Osteoblast (primary cell): ENCODE results near the gene ARHGEF7. TPM values are rescaled to one million over a fixed set of nuclear protein-coding genes. Genes with fewer than 3 reads are reported as not detected.

Experiments used
- DNase-seq: peaks from one replicate; pipeline ENCODE4 v3.0.0; 2011; ENCODE audit warnings: low spot score, mixed read lengths; ENCODE audit not compliant: insufficient read length; ENCODE audit errors: missing footprints
- H2AFZ ChIP-seq: 2 replicates; pipeline ENCODE4 v1.6.0; 2011; ENCODE audit warnings: mild to moderate bottlenecking, low read length
- H3K27ac ChIP-seq: 2 replicates; pipeline ENCODE4 v1.5.1; 2011; ENCODE audit warnings: mild to moderate bottlenecking, low read depth, low read length, moderate library complexity
- H3K27me3 ChIP-seq: 2 replicates; pipeline ENCODE4 v1.6.0; 2012; ENCODE audit warnings: mild to moderate bottlenecking, control low read depth, inconsistent platforms, low read length, moderate library complexity; ENCODE audit not compliant: insufficient read depth
- H3K36me3 ChIP-seq: 2 replicates; pipeline ENCODE4 v1.5.1; 2011; ENCODE audit warnings: mild to moderate bottlenecking, low read length, control low read depth, moderate library complexity; ENCODE audit not compliant: insufficient read depth
- H3K4me1 ChIP-seq: 2 replicates; pipeline ENCODE4 v1.5.1; 2011; ENCODE audit warnings: mild to moderate bottlenecking, low read length, control low read depth, moderate library complexity; ENCODE audit not compliant: insufficient read depth
- H3K4me2 ChIP-seq: 2 replicates; pipeline ENCODE4 v1.6.0; 2011; ENCODE audit warnings: mild to moderate bottlenecking, low read length; ENCODE audit not compliant: insufficient read depth
- H3K4me3 ChIP-seq: fragments of 200-600 bp; sonication (generic); 3 replicates; pipeline ENCODE4 v1.5.1; 2012; ENCODE audit warnings: mild to moderate bottlenecking, low read length, inconsistent platforms; ENCODE audit not compliant: insufficient read depth
- H3K79me2 ChIP-seq: 2 replicates; pipeline ENCODE4 v1.6.0; 2012; ENCODE audit warnings: mild to moderate bottlenecking, low read length, control low read depth, inconsistent platforms; ENCODE audit not compliant: insufficient read depth
- H3K9me3 ChIP-seq: 2 replicates; pipeline ENCODE4 v1.5.1; 2011; ENCODE audit warnings: low read depth, low read length, control low read depth
- H4K20me1 ChIP-seq: 2 replicates; pipeline ENCODE4 v1.6.0; 2012; ENCODE audit warnings: mild to moderate bottlenecking, low read length, control low read depth; ENCODE audit not compliant: insufficient read depth
- total RNA-seq: library from RNA; depleted of rRNA; stranded (reverse); fragments of >200 nt; gene quantifications from 2 replicates; pipeline ENCODE4 v1.2.3, GENCODE V29; 2012
- TF ChIP-seq, protein P1 (sequence below): IDR thresholded peaks from 2 replicates; pipeline ENCODE4 v1.5.1; 2011; ENCODE audit warnings: mild to moderate bottlenecking, low read depth, low read length, moderate library complexity; ENCODE audit errors: extremely low read depth

Gene ARHGEF7
- total RNA-seq, 1 donor, result 27.5 TPM

DNA sequence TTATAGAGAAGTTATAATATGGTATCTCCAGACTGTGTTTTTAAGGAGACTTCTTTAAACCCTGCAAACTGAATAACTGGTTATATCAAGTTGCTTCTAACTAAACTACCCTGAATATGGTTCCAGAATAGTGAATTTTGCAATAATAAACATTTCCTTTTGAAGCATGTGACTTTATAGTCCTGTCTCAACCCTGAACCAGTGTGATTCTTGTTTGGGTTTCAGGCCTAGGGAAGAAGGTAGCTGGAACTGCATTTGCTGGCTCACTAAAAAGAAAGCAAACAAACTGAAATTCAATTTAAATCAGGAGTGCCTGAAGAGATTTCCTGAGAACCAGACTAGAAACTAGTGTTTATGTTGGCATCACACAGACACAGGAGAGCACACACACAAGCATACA is 4.9 kb downstream of the ARHGEF7 start:
- H3K4me1 ChIP-seq, result peaks cover 4% of the 10 kb centered on the region
- no peaks in the 10 kb centered on the region for H3K79me2 ChIP-seq
- peaks cover 47% of the 10 kb centered on the region for H3K27me3 ChIP-seq
- TF ChIP-seq, protein P1, sequence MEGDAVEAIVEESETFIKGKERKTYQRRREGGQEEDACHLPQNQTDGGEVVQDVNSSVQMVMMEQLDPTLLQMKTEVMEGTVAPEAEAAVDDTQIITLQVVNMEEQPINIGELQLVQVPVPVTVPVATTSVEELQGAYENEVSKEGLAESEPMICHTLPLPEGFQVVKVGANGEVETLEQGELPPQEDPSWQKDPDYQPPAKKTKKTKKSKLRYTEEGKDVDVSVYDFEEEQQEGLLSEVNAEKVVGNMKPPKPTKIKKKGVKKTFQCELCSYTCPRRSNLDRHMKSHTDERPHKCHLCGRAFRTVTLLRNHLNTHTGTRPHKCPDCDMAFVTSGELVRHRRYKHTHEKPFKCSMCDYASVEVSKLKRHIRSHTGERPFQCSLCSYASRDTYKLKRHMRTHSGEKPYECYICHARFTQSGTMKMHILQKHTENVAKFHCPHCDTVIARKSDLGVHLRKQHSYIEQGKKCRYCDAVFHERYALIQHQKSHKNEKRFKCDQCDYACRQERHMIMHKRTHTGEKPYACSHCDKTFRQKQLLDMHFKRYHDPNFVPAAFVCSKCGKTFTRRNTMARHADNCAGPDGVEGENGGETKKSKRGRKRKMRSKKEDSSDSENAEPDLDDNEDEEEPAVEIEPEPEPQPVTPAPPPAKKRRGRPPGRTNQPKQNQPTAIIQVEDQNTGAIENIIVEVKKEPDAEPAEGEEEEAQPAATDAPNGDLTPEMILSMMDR, result no peak
- no peaks in the 10 kb centered on the region for H4K20me1 ChIP-seq
- no peak for DNase-seq
- H3K9me3 ChIP-seq, result no peaks in the 10 kb centered on the region
- H3K36me3 ChIP-seq, result no peaks in the 10 kb centered on the region
- no peak overlapping the region for H3K4me3 ChIP-seq
- H3K27ac ChIP-seq, result no peak overlapping the region
- no peak overlapping the region for H3K4me2 ChIP-seq
- no peak overlapping the region for H2AFZ ChIP-seq

DNA sequence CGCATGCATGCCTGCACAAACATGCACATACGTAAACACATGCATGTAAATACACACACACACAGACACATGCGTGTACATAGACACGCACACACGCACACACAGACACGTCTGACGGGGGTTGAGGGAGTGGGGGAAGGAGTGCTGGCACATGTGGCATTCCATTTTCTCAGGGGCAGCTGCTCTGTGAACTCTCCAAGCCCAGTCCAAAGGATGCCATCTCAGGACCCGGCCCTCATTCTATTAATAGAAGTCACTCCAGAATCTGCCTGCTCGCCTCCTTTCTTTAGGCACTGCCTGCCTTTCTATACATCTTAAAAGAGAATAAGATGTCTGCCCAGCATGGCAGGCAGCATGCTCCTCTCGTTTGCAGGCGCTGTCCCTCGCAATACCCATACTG is 5.3 kb downstream of the ARHGEF7 start:
- Histone ChIP-seq H2AFZ (no peak overlapping the region), H3K4me2 (no peak overlapping the region), H4K20me1 (no peaks in the 10 kb centered on the region), H3K9me3 (no peaks in the 10 kb centered on the region), H3K79me2 (no peaks in the 10 kb centered on the region), H3K27ac (no peak overlapping the region), H3K27me3 (peaks cover 47% of the 10 kb centered on the region), H3K4me3 (no peak overlapping the region), H3K4me1 (peaks cover 4% of the 10 kb centered on the region), H3K36me3 (no peaks in the 10 kb centered on the region)
- TF ChIP-seq, protein P1, result no peak
- no peak for DNase-seq

DNA sequence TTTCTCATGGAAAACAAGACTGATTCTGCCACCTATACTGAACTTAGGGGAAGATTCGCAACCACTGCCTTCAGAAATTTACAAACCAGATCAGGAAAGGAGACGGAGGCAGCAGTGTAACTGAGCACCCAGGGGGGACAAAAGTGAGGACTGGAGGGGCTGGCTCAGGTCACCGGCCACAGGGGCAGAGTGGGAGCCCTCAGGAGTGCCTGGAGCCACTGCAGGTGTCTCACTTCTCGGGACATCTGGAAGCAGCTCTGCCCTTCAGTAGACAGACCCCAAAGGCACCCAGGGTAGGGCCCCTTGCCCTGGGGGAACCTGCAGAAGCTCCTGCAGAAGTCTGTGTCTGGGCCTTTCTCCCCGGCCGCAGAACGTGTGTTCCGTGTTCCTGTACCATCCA is 5.8 kb downstream of the ARHGEF7 start:
- Histone ChIP-seq H3K79me2 (no peaks in the 10 kb centered on the region), H3K9me3 (no peaks in the 10 kb centered on the region), H4K20me1 (no peaks in the 10 kb centered on the region), H3K4me2 (no peak overlapping the region), H3K36me3 (no peaks in the 10 kb centered on the region), H3K27me3 (peaks cover 46% of the 10 kb centered on the region), H3K4me3 (no peak overlapping the region), H3K27ac (no peak overlapping the region), H2AFZ (no peak overlapping the region), H3K4me1 (peaks cover 3% of the 10 kb centered on the region)
- TF ChIP-seq, protein P1, result no peak
- no peak for DNase-seq

DNA sequence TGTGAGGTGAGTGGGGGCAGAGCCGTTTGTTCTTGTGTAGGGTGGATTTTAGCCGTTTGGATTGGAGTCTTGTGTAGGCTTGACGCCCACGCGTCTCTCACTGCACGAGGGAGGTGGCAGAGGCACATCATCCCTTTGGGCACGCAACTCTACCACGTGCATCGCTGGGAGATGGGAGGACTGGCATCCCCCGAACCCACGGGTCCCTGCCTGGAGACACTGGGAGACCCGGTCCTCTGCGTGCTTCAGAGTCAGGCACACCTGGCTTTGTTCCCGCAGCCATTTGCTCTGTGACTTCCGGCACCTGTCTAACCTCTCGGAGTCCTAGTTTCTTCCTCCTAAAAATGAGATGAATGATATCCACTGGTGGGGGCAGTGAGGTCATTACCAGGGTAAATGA is 6.4 kb downstream of the ARHGEF7 start:
- no peaks in the 10 kb centered on the region for H3K36me3 ChIP-seq
- DNase-seq, result no peak
- no peak overlapping the region for H3K4me2 ChIP-seq
- no peak overlapping the region for H2AFZ ChIP-seq
- peaks cover 41% of the 10 kb centered on the region for H3K27me3 ChIP-seq
- no peaks in the 10 kb centered on the region for H3K79me2 ChIP-seq
- no peak overlapping the region for H3K4me3 ChIP-seq
- H3K27ac ChIP-seq, result no peak overlapping the region
- H3K9me3 ChIP-seq, result no peaks in the 10 kb centered on the region
- H4K20me1 ChIP-seq, result no peaks in the 10 kb centered on the region
- TF ChIP-seq, protein P1, result no peak
- no peaks in the 10 kb centered on the region for H3K4me1 ChIP-seq
